Stimulated activated CD8-positive, alpha-beta memory T cell treated with anti-CD3 and anti-CD28 coated beads, Interleukin-15, amount 100 ng/mL, for 1 hour (primary cell): ENCODE results near the gene PCNX2.
"Not testable (repeated sequence)": the region's sequence is repeated elsewhere in the genome, so short reads cannot be mapped to it uniquely, and the experiment has no call there.

Experiments used
- DNase-seq: peaks from one replicate; pipeline ENCODE4 v3.0.0-alpha.2; 2020; ENCODE audit warnings: low read depth

The PCNX2 gene

GRCh38 chr1:233151861-233152260 is 143.7 kb downstream of the PCNX2 start:
- DNase-seq = no peak

- no peak for DNase-seq
Measured at GRCh38 chr1:233144434-233144833, 151.1 kb downstream of the PCNX2 start.

- no peak for DNase-seq
Measured at GRCh38 chr1:233143241-233143640, 152.3 kb downstream of the PCNX2 start.

- no peak for DNase-seq
Measured at GRCh38 chr1:233140974-233141373, 154.6 kb downstream of the PCNX2 start.

DNA sequence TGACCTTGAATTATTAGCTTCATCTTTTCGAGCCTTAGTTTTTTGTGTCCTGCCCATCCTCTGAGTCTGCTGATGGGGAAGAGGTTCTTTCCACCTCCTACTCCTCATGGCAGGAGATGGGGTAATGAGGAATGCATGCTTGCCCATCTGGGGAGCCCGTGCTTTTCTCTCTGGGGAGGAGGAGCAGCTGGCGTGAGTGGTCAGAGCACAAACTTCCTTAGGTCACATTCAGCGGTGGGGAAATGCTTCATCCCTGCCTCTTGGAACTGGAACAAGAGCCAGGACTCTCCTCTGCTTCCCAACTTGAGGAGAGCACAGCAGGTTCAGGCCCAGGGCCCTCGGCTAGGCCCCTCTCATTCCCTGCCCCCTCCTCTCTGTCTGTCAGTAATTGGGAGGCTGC is 155.0 kb downstream of the PCNX2 start:
- DNase-seq = no peak

DNA sequence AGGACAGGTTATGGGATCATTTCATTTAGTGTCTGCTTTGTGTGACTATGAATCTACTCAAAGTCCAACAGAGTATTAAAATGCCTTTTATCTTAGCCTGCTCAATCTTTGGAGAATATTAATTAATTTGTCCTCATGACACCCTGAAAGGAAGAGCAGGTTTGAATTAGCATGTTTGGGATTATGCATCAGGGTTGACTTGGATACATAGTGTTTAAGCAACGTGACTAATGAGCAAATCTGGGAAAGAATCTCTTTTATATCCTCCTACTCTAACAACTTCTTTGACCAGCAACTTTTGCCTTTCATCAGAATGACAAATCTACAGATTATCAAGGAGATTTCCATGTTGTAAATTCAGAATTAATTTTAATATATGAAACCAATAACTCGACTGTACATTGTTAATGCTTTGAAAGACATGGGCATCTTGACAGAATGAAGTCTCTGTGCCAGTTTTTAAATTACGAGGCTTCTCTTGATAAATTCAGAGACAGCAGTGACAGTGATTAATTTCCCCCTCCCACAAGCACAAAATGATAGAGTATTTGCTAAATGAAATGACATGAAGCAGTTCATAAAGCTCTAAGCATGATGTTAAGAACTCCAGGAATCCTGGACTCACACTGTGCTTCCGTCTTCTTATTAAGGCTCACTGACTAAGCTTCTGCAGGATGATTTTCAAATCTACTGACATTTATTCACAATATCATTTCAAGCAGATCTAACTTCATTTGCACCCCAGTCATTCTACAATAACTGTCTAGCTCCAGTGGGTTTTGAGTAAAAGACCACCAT is 156.5 kb downstream of the PCNX2 start:
- no peak for DNase-seq

DNA sequence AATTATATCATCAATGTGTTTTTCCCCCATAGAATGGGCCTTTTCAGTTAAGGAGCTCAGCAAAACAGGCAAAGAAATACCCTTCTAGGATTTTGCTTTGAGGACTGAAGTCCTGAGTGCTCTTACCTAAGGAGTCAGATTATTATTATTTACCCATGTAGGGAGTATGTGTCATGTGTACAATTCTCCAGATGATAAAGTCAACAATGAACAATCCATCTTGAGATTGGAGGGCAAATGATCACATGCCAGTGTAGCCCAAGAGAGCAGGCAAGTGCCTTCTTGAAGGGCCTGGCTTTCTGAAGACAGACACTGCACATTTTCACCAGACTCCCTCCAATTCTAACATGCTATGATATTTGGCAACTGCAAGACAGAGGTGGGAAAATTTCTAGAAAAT is 159.7 kb downstream of the PCNX2 start:
- DNase-seq = no peak

DNA sequence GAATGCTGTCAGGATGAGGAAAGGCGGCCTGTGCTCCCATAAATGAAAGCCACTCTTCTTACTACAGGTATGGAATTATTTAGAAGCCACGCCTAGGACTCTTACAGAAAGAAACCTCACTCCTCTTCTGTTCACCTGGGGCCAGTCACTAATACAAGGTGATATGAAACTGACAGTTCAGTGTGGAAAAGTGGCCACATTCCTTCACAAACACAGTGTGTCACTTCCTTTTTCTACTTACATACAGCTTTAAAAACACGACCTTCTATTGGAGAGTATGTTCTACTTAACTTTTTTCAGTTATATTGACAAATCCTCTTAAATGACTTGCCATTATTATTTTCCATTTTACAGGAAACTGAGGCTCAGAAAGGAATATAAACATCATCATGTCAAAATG is 163.1 kb downstream of the PCNX2 start:
- DNase-seq = no peak

GRCh38 chr1:233129031-233129430 is 166.5 kb downstream of the PCNX2 start:
- DNase-seq = not testable (repeated sequence)

- no peak for DNase-seq
Measured at GRCh38 chr1:233127157-233127556, 168.4 kb downstream of the PCNX2 start.

GRCh38 chr1:233122779-233123178 is 172.7 kb downstream of the PCNX2 start:
- DNase-seq = no peak

DNA sequence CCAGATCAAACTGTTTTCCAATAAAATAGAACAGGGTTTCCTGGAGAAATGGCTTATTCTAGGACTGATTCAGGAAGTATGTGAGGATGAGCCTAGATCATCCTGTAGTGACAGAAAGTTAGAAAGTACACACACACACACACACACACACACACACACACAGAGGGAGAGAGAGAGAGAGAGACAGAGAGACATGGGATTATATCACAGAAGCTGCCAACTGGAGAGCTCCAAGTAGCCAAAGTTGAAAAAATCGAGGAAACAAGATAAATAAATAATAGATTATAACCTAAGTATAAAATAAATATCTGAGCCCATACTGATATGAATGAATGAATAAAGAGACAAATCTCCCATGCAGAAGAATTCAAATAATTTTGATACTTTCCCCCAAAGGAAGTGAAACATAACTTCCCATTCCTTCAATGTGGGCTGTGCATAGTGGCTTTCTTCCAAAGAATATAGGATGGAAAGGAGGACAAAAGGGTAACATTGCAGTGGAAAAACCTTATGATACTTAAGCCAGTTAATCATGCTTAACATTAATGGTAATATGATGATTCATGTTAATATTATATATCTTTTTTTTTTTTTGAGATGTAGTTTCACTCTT is 173.5 kb downstream of the PCNX2 start:
- DNase-seq = no peak

- no peak for DNase-seq
Measured at GRCh38 chr1:233114860-233115259, 180.7 kb downstream of the PCNX2 start.

DNA sequence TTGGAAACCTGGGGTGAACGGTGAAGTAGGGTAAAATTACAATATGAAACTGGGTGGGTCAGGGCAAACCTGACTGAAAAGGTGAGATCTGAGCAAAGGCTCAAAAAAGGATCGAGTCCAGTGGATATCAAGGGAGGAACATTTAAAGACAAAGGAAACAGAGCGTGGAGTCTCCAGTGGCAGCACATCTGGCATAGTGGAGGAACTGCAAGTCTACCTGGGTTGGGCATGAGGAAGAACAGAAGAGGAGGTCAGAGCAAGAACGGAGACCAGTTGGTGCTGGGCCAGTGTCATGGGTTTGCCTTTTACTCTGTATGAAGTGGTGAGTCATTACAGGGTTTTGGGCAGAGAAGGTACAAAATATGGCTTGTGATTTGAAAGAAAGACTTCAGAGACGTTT is 181.4 kb downstream of the PCNX2 start:
- no peak for DNase-seq

DNA sequence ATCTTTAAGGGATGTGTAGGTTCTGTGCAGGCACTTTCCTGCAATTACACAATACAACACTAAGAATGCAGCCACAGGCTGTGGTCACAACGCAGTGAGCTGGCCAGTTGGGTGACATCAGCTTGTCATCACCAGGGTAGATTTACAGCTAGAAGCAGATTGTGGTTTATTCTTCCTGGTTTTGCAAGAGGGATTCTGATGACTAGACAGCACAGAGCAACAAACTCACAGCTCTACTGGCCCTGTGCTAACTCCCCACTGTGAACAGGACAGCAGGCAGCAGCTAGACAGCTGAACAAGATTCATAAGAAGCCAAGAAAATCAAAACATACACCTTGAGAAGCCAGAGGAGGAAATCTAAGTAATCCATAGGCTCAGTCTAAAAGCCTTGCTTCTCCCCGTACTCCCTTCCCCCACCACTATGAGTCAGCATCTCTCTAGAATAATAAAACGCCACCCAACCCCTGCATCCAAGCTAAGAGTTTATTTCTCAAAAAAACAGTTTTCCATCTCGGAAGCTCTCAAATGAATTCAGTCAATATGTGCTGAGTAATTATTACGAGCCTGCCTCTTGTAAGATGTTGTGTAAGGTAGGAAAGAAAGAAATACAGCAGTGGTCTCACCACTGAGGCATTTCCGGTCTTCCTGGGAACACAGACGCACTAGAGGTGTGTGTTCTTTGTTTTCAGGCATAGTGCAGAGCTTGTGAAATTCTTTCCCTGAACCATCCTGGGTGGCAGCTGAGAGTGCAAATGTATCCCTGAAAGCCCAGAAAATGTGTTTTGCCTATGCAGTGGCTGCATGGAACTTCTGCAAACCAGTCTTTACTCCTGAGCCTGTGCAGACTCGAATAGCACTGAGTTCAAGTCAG is 182.3 kb downstream of the PCNX2 start:
- no peak for DNase-seq

- no peak for DNase-seq
Measured at GRCh38 chr1:233112186-233113008, 183.1 kb downstream of the PCNX2 start.

DNA sequence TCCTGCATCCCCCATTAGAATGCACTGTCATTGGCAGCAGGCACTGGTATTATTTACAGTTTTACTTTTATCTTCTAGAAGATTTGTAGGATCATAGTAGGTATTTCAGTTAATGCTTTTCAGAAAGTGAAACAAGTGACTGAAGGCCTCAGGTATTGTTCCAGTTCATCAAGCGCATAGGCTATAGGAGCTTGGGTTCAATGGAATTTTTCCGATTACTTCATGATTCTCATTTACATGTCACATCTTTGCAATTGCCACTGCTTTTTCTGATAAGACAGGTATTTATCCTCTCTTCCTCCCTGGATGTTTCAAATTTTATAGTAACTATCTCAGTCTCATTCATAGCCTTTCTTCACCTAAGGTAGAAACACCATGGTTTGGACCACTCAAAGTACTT is 183.8 kb downstream of the PCNX2 start:
- DNase-seq = no peak

- DNase-seq = no peak
Measured at GRCh38 chr1:233109096-233109495, 186.4 kb downstream of the PCNX2 start.

GRCh38 chr1:233107716-233108130 is 187.8 kb downstream of the PCNX2 start:
- DNase-seq = not testable (repeated sequence)

GRCh38 chr1:233107130-233107660 is 188.3 kb downstream of the PCNX2 start:
- no peak for DNase-seq

DNA sequence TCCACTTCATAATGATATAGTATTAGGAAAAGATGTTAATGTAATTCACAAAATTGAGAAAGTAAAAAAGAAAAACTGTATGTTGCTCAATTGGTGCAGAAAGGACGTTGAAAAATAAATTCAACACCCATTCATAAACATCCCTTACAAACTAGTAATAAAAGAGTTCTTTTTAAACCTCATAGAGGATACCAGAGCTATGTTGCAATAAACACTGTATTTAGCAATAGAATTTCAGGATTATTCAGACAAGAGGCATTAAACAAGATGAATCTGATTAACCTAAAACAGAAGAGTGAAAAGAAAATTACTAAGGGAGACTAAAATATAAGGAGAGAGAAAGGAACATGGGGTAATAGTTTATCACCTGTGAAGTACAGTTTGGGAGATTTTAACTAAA is 190.3 kb downstream of the PCNX2 start:
- DNase-seq = no peak

DNA sequence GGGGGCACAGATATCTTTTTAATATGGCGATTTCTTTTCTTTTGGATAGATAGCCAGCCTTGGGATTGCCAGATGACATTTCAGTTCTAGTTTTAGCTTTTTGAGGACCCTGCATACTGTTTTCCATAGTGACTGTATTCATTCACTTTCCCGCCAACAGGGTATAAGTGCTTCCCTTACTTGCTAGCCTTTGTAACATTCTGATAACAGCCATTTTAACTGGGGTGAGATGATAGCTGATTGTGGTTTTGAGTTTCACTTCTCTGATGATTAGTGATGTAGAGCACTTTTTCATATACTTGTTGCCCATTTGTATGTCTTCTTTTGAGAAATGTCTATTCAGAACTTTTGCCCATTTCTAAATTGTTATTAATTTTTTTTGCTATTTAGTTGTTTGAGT is 193.2 kb downstream of the PCNX2 start:
- no peak for DNase-seq
